K562 (cell line): Measurements from ENCODE around the gene NEMP1. TPM values are rescaled to one million over a fixed set of nuclear protein-coding genes. Genes with fewer than 3 reads are reported as not detected.

Experiments
- CREB3L1 ChIP-seq: fragments of 450-650 bp; IDR thresholded peaks from 2 replicates; pipeline ENCODE4 v1.6.1; 2014; ENCODE audit warnings: low read depth, mild to moderate bottlenecking, moderate library complexity, borderline replicate concordance
- E2F8 ChIP-seq: fragments of 450-650 bp; IDR thresholded peaks from 2 replicates; pipeline ENCODE4 v1.7.1; 2018; ENCODE audit warnings: mild to moderate bottlenecking, low read depth; ENCODE audit not compliant: partially characterized antibody
- HBP1 ChIP-seq: fragments of 450-650 bp; formaldehyde crosslinking; IDR thresholded peaks from 2 replicates; pipeline ENCODE4 v1.4.0; 2022; ENCODE audit warnings: missing genetic modification characterization
- MAZ ChIP-seq, 2 experiments: fragments of 450-650 bp in 1 of 2; sonication (generic) in 1 of 2; formaldehyde crosslinking; IDR thresholded peaks in 1 of 2; conservative IDR thresholded peaks in 1 of 2; 2 replicates each; pipeline versions ENCODE4 v1.4.0 to v1.5.0; 2020; ENCODE audit warnings: mild to moderate bottlenecking in 1 of 2, missing genetic modification reagents in 1 of 2
- ZNF212 ChIP-seq: fragments of 450-650 bp; formaldehyde crosslinking; IDR thresholded peaks from 2 replicates; pipeline ENCODE4 v1.4.0; 2020; ENCODE audit warnings: mild to moderate bottlenecking
- ZNF592 ChIP-seq: fragments of 450-650 bp; IDR thresholded peaks from 2 replicates; pipeline ENCODE4 v1.6.1; 2017; ENCODE audit warnings: antibody characterized with exemption, mild to moderate bottlenecking
- polyA plus RNA-seq, 8 experiments: library from polyadenylated mRNA; depleted of rRNA in 4 of 8; stranded (reverse) in 5 of 8; unstranded in 3 of 8; fragments of >200 nt; fragmentation: Nextera tagmentation in 2 of 8; fragmentation: Illumina TruSeq in 1 of 8; extraction: Ambion mirVana in 2 of 8; extraction: Trizol in 1 of 8; gene quantifications; 2 replicates each; pipeline versions ENCODE4 v1.2.1 to v1.2.3, GENCODE V29; 2011 to 2014; ENCODE audit warnings: inconsistent platforms in 1 of 8, missing spikeins in 1 of 8
- total RNA-seq, 7 experiments: library from RNA; depleted of rRNA in 6 of 7; stranded (reverse); fragments of >200 nt in 6 of 7; fragmentation: Illumina TruSeq in 2 of 7; extraction: Trizol in 2 of 7; gene quantifications; 2 replicates each; pipeline versions ENCODE4 v1.2.1 to v1.2.3, GENCODE V29; 2011 to 2021; ENCODE audit warnings: low replicate concordance in 1 of 7

NEMP1 gene
- total and polyA plus RNA-seq, 9 of the 15 experiments (the other 6 are each of a cell fraction or from before 2014, with no cell fraction given) = 9.5 to 82.2 (median 41.2) TPM

GRCh38 chr12:57085999-57086492 is 7.5 kb upstream of the NEMP1 start (continued):
- TF ChIP-seq ZNF592 (peak; percentile 85), HBP1 (CRISPR knock-in tag) (peak; percentile 47; the same call in 1 of the 2 replicates), CREB3L1 (0 out of 2 replicates have a peak, but pooled peaks have one; percentile 36), MAZ (CRISPR knock-in tag; conservative IDR thresholded peaks at IDR 0.05 in 1 of 2, IDR thresholded peaks at IDR 0.05 in 1 of 2) (peak in 1 of 2 experiments; percentile 58; a peak in 1 of 4 replicates), E2F8 (peak; percentile 51), ZNF212 (CRISPR knock-in tag) (no peak)
